Heart left ventricle (tissue), 16 donors: ENCODE data around the gene ESYT2. TPM values are rescaled to one million over a fixed set of nuclear protein-coding genes. Genes with fewer than 3 reads are reported as not detected.
"Not testable (repeated sequence)": the region's sequence is repeated elsewhere in the genome, so short reads cannot be mapped to it uniquely, and the experiment has no call there.

Experiments
- ATAC-seq, 4 donors: fragments of 200-7000 bp; cut with Tn5 transposase; one replicate each; pipeline ENCODE4 v1.9.1; 2020 to 2022; ENCODE audit warnings: moderate library complexity in 4 of 4, mild to moderate bottlenecking in 3 of 4, moderate number of reproducible peaks in 1 of 4
- DNase-seq, 5 donors: peaks; one replicate each; pipeline ENCODE4 v3.0.0-alpha.2; 2020
- H3K27ac ChIP-seq, 12 donors: fragments of 200-600 bp; sonication (generic) in 4 of 12; one replicate each; pipeline versions ENCODE4 v1.5.0 to v1.8.0; 2016 to 2022; ENCODE audit warnings: mild to moderate bottlenecking in 2 of 12
- H3K27me3 ChIP-seq, 9 donors: fragments of 200-600 bp; sonication (generic) in 2 of 9; one replicate each; pipeline versions ENCODE4 v1.5.1 to v1.8.0; 2016 to 2022; ENCODE audit warnings: mild to moderate bottlenecking in 3 of 9
- H3K36me3 ChIP-seq, 9 donors: fragments of 200-600 bp; sonication (generic) in 2 of 9; one replicate each; pipeline versions ENCODE4 v1.5.0 to v1.8.0; 2018 to 2022; ENCODE audit warnings: mild to moderate bottlenecking in 2 of 9
- H3K4me1 ChIP-seq, 12 donors: fragments of 200-600 bp; sonication (generic) in 4 of 12; one replicate each; pipeline versions ENCODE4 v1.5.0 to v1.8.0; 2016 to 2022; ENCODE audit warnings: mild to moderate bottlenecking in 3 of 12
- H3K4me3 ChIP-seq, 12 donors: fragments of 200-600 bp; sonication (generic) in 4 of 12; one replicate each; pipeline versions ENCODE4 v1.5.0 to v1.8.0; 2017 to 2022; ENCODE audit warnings: mild to moderate bottlenecking in 9 of 12, moderate library complexity in 4 of 12
- H3K9me3 ChIP-seq, 12 donors: fragments of 200-600 bp; sonication (generic) in 4 of 12; one replicate each; pipeline versions ENCODE4 v1.5.0 to v1.8.0; 2016 to 2022; ENCODE audit warnings: mild to moderate bottlenecking in 1 of 12
- POLR2A ChIP-seq, 2 donors: fragments of 450-650 bp; IDR thresholded peaks; one replicate each; pipeline ENCODE4 v1.6.1; 2017; ENCODE audit warnings: antibody characterized with exemption in 2 of 2, mild to moderate bottlenecking in 2 of 2, moderate library complexity in 2 of 2
- WGBS, 4 donors: extraction: QIAGEN DNeasy Blood & Tissue Kit in 2 of 4; methylation state at CpG; one replicate each; pipeline versions ENCODE4 v1.1.5 to v1.1.7; 2013 to 2018; 5-methylcytosine and 5-hydroxymethylcytosine counted together
- intact Hi-C, 10 donors: fragments of 100-400 bp; cut with DNase I; formaldehyde crosslinking; loops; one replicate each; pipeline versions ENCODE4 v1.11.1 to v1.14.2; 2022
- polyA plus RNA-seq, 2 donors: library from polyadenylated mRNA; stranded (reverse); fragments of 200-250 nt; gene quantifications; one replicate each; pipeline ENCODE4 v1.2.3, GENCODE V29; 2013
- total RNA-seq, 9 donors: library from RNA; depleted of rRNA in 2 of 9; stranded (reverse); fragments of >200 nt in 2 of 9; fragmentation: NEBNext Ultra II Directional in 3 of 9; extraction: Animal tissue kit (Norgen Biotek cat#: 25700) in 3 of 9; gene quantifications; one replicate each; pipeline versions ENCODE4 v1.1.0 to v1.2.4, GENCODE V29; 2016 to 2023
- TF ChIP-seq, protein P1 (sequence below), 12 donors: fragments of 200-600 bp; sonication (generic) in 4 of 12; IDR thresholded peaks; one replicate each; pipeline versions ENCODE4 v1.5.0 to v1.8.0; 2018 to 2022; ENCODE audit warnings: antibody characterized with exemption in 12 of 12, mild to moderate bottlenecking in 5 of 12
- donor health status: ischemic (EF 13 %, LVEDD 7.1; RV severe dilation, severe dysfunction).
- donor health status: healthy with polysubstance abuse.
- donor health status: DM: no; HTN: yes; CAD: no.
- donor health status: DM: no; HTN: no; CAD: no.
- donor health status: ischemic (EF 25% LVEDD 6.9; RV normal size, moderate dysfunction).
- donor health status: ischemic (EF 25% LVEDD 5.7; RV mildly dilated, moderate dysfunction).
- donor health status: healthy.
- donor health status: DM: yes; HTN: yes; CAD: no.
- donor health status: ischemic (EF 35%, LVEDD 5.7; RV mildly dilated, moderate dysfunction).
- donor health status: nonischemic (EF 11% LVEDD 7.7; RV severe dilation, severe dysfunction).
- donor health status: DM: yes; HTN: yes; CAD: no.
- donor health status: PGD.
- donor health status: ischemic (EF 29% LVEDD 5.4; RV normal size, mild dysfunction).
- donor health status: nonischemic (EF 23%, LVEDD 6.1; RV moderate dilation, normal function).

Gene ESYT2
- total and polyA plus RNA-seq, 11 donors, result 16.2 to 91.8 (median 49.8) TPM

DNA sequence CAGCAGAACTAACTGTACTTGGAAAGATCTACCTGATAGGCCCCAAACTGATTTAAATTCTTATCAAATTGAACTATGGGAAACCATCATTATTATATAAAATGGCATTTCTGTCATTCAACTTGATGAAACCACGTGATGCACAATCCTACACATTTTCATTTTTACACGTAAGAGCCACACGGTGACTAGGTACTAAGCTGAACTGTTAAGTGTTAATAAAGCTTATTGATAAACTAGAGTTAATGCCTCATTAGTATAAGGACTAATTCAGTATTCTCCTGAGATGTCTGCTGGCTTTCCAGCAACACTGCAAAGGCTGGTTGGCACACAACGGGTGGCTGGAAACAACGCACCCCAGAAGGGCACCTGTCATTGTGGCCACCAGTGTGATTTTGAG, 129.3 kb downstream of the ESYT2 start:
- intact Hi-C loops, result loop anchor here in 3 of 10 donors (10.0 kb wide), 2 partner anchors 125 to 165 kb away; partner anchors contain the start of gene ESYT2 (in 1 of the 3)
- TF ChIP-seq, protein P1, sequence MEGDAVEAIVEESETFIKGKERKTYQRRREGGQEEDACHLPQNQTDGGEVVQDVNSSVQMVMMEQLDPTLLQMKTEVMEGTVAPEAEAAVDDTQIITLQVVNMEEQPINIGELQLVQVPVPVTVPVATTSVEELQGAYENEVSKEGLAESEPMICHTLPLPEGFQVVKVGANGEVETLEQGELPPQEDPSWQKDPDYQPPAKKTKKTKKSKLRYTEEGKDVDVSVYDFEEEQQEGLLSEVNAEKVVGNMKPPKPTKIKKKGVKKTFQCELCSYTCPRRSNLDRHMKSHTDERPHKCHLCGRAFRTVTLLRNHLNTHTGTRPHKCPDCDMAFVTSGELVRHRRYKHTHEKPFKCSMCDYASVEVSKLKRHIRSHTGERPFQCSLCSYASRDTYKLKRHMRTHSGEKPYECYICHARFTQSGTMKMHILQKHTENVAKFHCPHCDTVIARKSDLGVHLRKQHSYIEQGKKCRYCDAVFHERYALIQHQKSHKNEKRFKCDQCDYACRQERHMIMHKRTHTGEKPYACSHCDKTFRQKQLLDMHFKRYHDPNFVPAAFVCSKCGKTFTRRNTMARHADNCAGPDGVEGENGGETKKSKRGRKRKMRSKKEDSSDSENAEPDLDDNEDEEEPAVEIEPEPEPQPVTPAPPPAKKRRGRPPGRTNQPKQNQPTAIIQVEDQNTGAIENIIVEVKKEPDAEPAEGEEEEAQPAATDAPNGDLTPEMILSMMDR (IDR thresholded peaks at IDR 0.05), result no peak
- TF ChIP-seq POLR2A (IDR thresholded peaks at IDR 0.05), result no peak
- 94 to 96% (median 95%) methylated on average over 5 of the region's 5 CpGs for WGBS, 4 donors

DNA sequence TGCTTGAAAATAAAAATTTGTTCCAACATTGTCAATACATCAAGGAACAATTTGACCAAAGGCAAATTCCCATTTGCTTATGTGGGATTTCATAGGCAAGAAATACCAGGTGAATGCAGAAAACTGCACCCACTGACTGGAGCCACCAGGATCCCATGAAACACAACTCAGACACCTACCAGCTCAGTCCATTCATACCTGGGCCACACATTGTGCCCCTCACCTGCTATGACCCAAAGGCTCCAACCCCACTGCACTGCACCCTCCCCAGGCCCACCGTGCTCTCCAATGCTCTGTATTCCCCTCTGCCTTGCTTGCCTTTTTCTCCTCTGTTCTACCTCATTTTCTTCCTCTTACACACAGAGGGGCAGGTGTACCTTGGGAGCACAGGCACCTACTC, 130.0 kb downstream of the ESYT2 start:
- no peak overlapping the region for H3K27ac ChIP-seq

More for the DNA sequence above, 129.3 kb downstream of the ESYT2 start:
- Histone ChIP-seq H3K27me3 (no peaks in the 10 kb centered on the region), H3K4me3 (no peak overlapping the region), H3K4me1 (peaks cover 0 to 17% (median 8%) of the 10 kb centered on the region in 12 donors), H3K27ac (no peak overlapping the region), H3K9me3 (no peaks in the 10 kb centered on the region), H3K36me3 (peaks cover 0 to 4% (median 0%) of the 10 kb centered on the region in 9 donors)
- ATAC-seq (no peak), DNase-seq (no peak)

DNA sequence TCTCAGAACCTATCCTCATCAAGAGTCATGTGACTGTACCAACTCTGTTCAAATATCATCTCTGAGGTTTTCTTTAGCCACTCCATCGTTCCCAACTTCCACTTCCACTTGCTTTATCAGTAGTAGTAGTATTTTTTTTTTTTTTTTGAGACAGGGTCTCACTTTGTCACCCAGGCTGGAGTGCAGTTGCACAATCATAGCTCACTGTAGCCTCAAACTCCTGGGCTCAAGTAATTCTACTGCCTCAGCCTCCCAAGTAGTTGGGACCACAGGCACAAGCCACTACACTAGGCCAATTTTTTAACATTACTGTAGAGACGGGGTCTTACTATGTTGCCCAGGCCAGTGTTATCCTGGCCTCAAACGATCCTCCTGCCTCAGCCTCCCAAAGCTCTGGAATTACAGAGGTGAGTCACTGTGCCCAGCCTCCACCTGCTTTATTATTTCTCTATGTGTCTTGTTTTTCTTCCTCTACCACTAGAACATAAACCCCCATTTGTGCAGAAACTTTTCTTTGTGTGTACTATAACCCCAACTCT, 130.6 kb downstream of the ESYT2 start:
- H3K27me3 ChIP-seq, result no peaks in the 10 kb centered on the region
- H3K36me3 ChIP-seq, result peaks cover 0 to 4% (median 0%) of the 10 kb centered on the region in 9 donors
- WGBS, 4 donors, result 79 to 84% (median 81%) methylated on average over 3 of the region's 3 CpGs
- no peak for ATAC-seq
- no peak overlapping the region for H3K27ac ChIP-seq
- TF ChIP-seq, protein P1 (IDR thresholded peaks at IDR 0.05), result no peak
- TF ChIP-seq POLR2A (IDR thresholded peaks at IDR 0.05), result no peak
- no peak overlapping the region for H3K4me3 ChIP-seq
- H3K9me3 ChIP-seq, result no peaks in the 10 kb centered on the region
- peaks cover 0 to 16% (median 4%) of the 10 kb centered on the region in 12 donors for H3K4me1 ChIP-seq
- no peak for DNase-seq
- intact Hi-C loops, result loop anchor here in 5 of 10 donors (5.0 kb wide), 2 partner anchors 129 to 279 kb away; partner anchors contain the start of gene ESYT2 (in 1 of the 5)

More for the DNA sequence above, 130.0 kb downstream of the ESYT2 start:
- peaks cover 0 to 4% (median 0%) of the 10 kb centered on the region in 9 donors for H3K36me3 ChIP-seq
- intact Hi-C loops, result loop anchor here in 5 of 10 donors (5.0 kb wide), 2 partner anchors 128 to 278 kb away; partner anchors contain the start of gene ESYT2 (in 1 of the 5)
- H3K4me3 ChIP-seq, result no peak overlapping the region
- WGBS, 4 donors, result 0 to 41% (median 0%) methylated on average over 1 of the region's 1 CpG
- no peaks in the 10 kb centered on the region for H3K9me3 ChIP-seq
- no peak for ATAC-seq
- DNase-seq, result no peak
- peaks cover 0 to 17% (median 5%) of the 10 kb centered on the region in 12 donors for H3K4me1 ChIP-seq
- TF ChIP-seq, protein P1 (IDR thresholded peaks at IDR 0.05), result no peak
- no peak for TF ChIP-seq POLR2A (IDR thresholded peaks at IDR 0.05)
- H3K27me3 ChIP-seq, result no peaks in the 10 kb centered on the region

DNA sequence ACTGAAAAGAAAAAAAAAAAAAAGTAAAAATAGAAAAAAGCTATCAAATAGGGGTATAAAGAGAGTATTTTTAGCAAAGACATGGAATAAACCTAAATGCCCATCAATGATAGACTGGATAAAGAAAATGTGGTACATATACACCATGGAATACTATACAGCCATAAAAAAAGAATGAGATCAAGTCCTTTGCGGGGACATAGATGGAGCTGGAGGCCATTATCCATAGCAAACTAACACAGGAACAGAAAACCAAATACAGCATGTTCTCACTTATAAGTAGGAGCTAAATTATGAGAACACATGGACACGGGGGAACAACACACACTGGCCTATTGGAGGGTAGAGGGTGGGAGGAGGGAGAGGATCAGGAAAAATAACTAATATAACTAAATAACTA, 131.7 kb downstream of the ESYT2 start:
- intact Hi-C loops, result loop anchor here in 9 of 10 donors (2.0 to 5.0 kb wide), 3 partner anchors 130 to 280 kb away; partner anchors contain the start of gene ESYT2 (in 1 of the 9)
- not testable (repeated sequence) for DNase-seq, ATAC-seq

More for the DNA sequence above, 131.7 kb downstream of the ESYT2 start:
- not testable (repeated sequence) for H3K4me3 ChIP-seq, H3K27ac ChIP-seq, H3K27me3 ChIP-seq, H3K36me3 ChIP-seq, H3K9me3 ChIP-seq
- H3K4me1 ChIP-seq, result peaks cover 0 to 12% (median 4%) of the 10 kb centered on the region in 12 donors
- WGBS, 4 donors, result 98 to 100% (median 98%) methylated on average over 2 of the region's 2 CpGs
